H9 (cell line): Measurements from ENCODE around the gene FAM13C. TPM values are rescaled to one million over a fixed set of nuclear protein-coding genes. Genes with fewer than 3 reads are reported as not detected.

Experiments used
- DNase-seq: peaks from one replicate; pipeline ENCODE4 v3.0.0-alpha.2; 2017
- H2AFZ ChIP-seq: one replicate; pipeline ENCODE4 v1.6.1; 2013; ENCODE audit warnings: mild to moderate bottlenecking, low read length, control low read depth, moderate library complexity
- H2AK5ac ChIP-seq: 2 replicates; pipeline ENCODE4 v1.6.1; 2013; ENCODE audit warnings: low read length, control low read depth, mixed read lengths; ENCODE audit not compliant: insufficient read length
- H2BK120ac ChIP-seq: one replicate; pipeline ENCODE4 v1.6.1; 2013; ENCODE audit warnings: low read depth, mild to moderate bottlenecking, low read length, control low read depth, inconsistent platforms; ENCODE audit not compliant: poor library complexity, severe bottlenecking
- H2BK12ac ChIP-seq: 2 replicates; pipeline ENCODE4 v1.6.1; 2013; ENCODE audit warnings: low read length, control low read depth, mixed read lengths, low read depth; ENCODE audit not compliant: insufficient read length
- H2BK15ac ChIP-seq: 2 replicates; pipeline ENCODE4 v1.6.1; 2013; ENCODE audit warnings: low read depth, low read length, control low read depth
- H2BK20ac ChIP-seq: one replicate; pipeline ENCODE4 v1.6.1; 2013; ENCODE audit warnings: low read depth, mild to moderate bottlenecking, low read length, control low read depth, inconsistent platforms; ENCODE audit not compliant: poor library complexity, severe bottlenecking
- H2BK5ac ChIP-seq: 2 replicates; pipeline ENCODE4 v1.6.1; 2013; ENCODE audit warnings: low read length, control low read depth, mixed read lengths; ENCODE audit not compliant: insufficient read length
- H3K14ac ChIP-seq: 2 replicates; pipeline ENCODE4 v1.6.1; 2013; ENCODE audit warnings: low read length, control low read depth; ENCODE audit not compliant: insufficient read depth
- H3K18ac ChIP-seq: 2 replicates; pipeline ENCODE4 v1.6.1; 2013; ENCODE audit warnings: low read depth, mild to moderate bottlenecking, mixed read lengths, low read length, control low read depth; ENCODE audit not compliant: insufficient read length
- H3K23ac ChIP-seq: 2 replicates; pipeline ENCODE4 v1.6.1; 2013; ENCODE audit warnings: low read length, control low read depth, mixed read lengths, low read depth; ENCODE audit not compliant: insufficient read length
- H3K23me2 ChIP-seq: 2 replicates; pipeline ENCODE4 v1.6.1; 2013; ENCODE audit warnings: low read depth, mild to moderate bottlenecking, mixed read lengths, low read length, control low read depth; ENCODE audit not compliant: insufficient read length, poor library complexity, severe bottlenecking
- H3K27ac ChIP-seq: 2 replicates; pipeline ENCODE4 v1.5.1; 2013; ENCODE audit warnings: low read length, control low read depth, mixed read lengths, low read depth; ENCODE audit not compliant: insufficient read length
- H3K27me3 ChIP-seq: 2 replicates; pipeline ENCODE4 v1.6.1; 2013; ENCODE audit warnings: low read length, control low read depth, inconsistent platforms; ENCODE audit not compliant: insufficient read depth
- H3K4ac ChIP-seq: 2 replicates; pipeline ENCODE4 v1.6.1; 2013; ENCODE audit warnings: low read depth, mild to moderate bottlenecking, control low read depth, inconsistent platforms, low read length, moderate library complexity
- H3K4me1 ChIP-seq: 2 replicates; pipeline ENCODE4 v1.6.1; 2013; ENCODE audit warnings: low read length, control low read depth, inconsistent platforms; ENCODE audit not compliant: insufficient read depth
- H3K4me2 ChIP-seq: 2 replicates; pipeline ENCODE4 v1.6.1; 2013; ENCODE audit warnings: low read length, control low read depth, mixed read lengths; ENCODE audit not compliant: insufficient read length, insufficient read depth
- H3K56ac ChIP-seq: 2 replicates; pipeline ENCODE4 v1.6.1; 2013; ENCODE audit warnings: low read depth, mild to moderate bottlenecking, mixed read lengths, low read length, control low read depth; ENCODE audit not compliant: insufficient read length
- H3K79me1 ChIP-seq: 2 replicates; pipeline ENCODE4 v1.6.1; 2013; ENCODE audit warnings: low read depth, mild to moderate bottlenecking, moderate library complexity, low read length, control low read depth, inconsistent platforms; ENCODE audit not compliant: insufficient read depth, poor library complexity, severe bottlenecking
- H3K79me2 ChIP-seq: 2 replicates; pipeline ENCODE4 v1.6.1; 2013; ENCODE audit warnings: low read length, control low read depth, inconsistent platforms; ENCODE audit not compliant: insufficient read depth
- H3K9ac ChIP-seq: 2 replicates; pipeline ENCODE4 v1.6.1; 2013; ENCODE audit warnings: low read length, control low read depth, mixed read lengths; ENCODE audit not compliant: insufficient read length; ENCODE audit errors: extremely low read depth
- H3K9me3 ChIP-seq: one replicate; pipeline ENCODE4 v1.6.1; 2013; ENCODE audit warnings: low read depth, low read length, inconsistent platforms; ENCODE audit not compliant: control insufficient read depth
- H3T11ph ChIP-seq: one replicate; pipeline ENCODE4 v1.6.1; 2013; ENCODE audit warnings: mild to moderate bottlenecking, low read length, control low read depth, inconsistent platforms
- H4K20me1 ChIP-seq: one replicate; pipeline ENCODE4 v1.6.1; 2013; ENCODE audit not compliant: control insufficient read depth, insufficient read length, insufficient read depth
- H4K5ac ChIP-seq: 2 replicates; pipeline ENCODE4 v1.6.1; 2013; ENCODE audit warnings: low read depth, mild to moderate bottlenecking, mixed read lengths, low read length, control low read depth; ENCODE audit not compliant: insufficient read length
- H4K8ac ChIP-seq: replicated peaks from 2 replicates; pipeline ENCODE4 v1.6.1; 2013; ENCODE audit warnings: low read length, control low read depth, mixed read lengths, low read depth; ENCODE audit not compliant: insufficient read length
- H4K91ac ChIP-seq: 2 replicates; pipeline ENCODE4 v1.6.1; 2013; ENCODE audit warnings: low read depth, mild to moderate bottlenecking, moderate library complexity, mixed read lengths, low read length, control low read depth; ENCODE audit not compliant: insufficient read length
- H3K27ac Mint-ChIP-seq, 3 experiments: 2 replicates in 2 of 3; 3 replicates in 1 of 3; pipeline ENCODE4 v1.8.0; 2020 to 2021; ENCODE audit warnings: mixed read lengths in 3 of 3, mild to moderate bottlenecking in 1 of 3, moderate library complexity in 1 of 3
- H3K27me3 Mint-ChIP-seq: 2 replicates; pipeline ENCODE4 v1.8.0; 2021; ENCODE audit warnings: low read depth, mild to moderate bottlenecking, moderate library complexity, mixed read lengths
- H3K36me3 Mint-ChIP-seq, 3 experiments: 2 replicates in 2 of 3; 3 replicates in 1 of 3; pipeline ENCODE4 v1.8.0; 2020 to 2021; ENCODE audit warnings: low read depth in 3 of 3, mixed read lengths in 3 of 3; ENCODE audit not compliant: insufficient read depth in 1 of 3
- H3K4me1 Mint-ChIP-seq, 2 experiments: 2 replicates each; pipeline ENCODE4 v1.8.0; 2020; ENCODE audit warnings: mixed read lengths in 2 of 2
- H3K4me3 Mint-ChIP-seq, 2 experiments: 2 replicates in 1 of 2; 3 replicates in 1 of 2; pipeline ENCODE4 v1.8.0; 2020 to 2021; ENCODE audit warnings: mild to moderate bottlenecking in 2 of 2, mixed read lengths in 2 of 2, moderate library complexity in 1 of 2
- H3K9me3 Mint-ChIP-seq, 2 experiments: 2 replicates in 1 of 2; 3 replicates in 1 of 2; pipeline ENCODE4 v1.8.0; 2020; ENCODE audit warnings: mild to moderate bottlenecking in 2 of 2, mixed read lengths in 2 of 2, moderate library complexity in 1 of 2
- total RNA-seq: library from RNA; stranded (reverse); gene quantifications from 2 replicates; pipeline ENCODE4 v1.2.1, GENCODE V29; 2021
- TF ChIP-seq, protein P1 (sequence below): fragments of 200-600 bp; sonication (generic); conservative IDR thresholded peaks from 3 replicates; pipeline ENCODE4 v1.8.0; 2021; ENCODE audit warnings: antibody characterized with exemption, mild to moderate bottlenecking

The FAM13C gene
- total RNA-seq, 1 experiment from 2014 or later: 0.31 TPM

DNA sequence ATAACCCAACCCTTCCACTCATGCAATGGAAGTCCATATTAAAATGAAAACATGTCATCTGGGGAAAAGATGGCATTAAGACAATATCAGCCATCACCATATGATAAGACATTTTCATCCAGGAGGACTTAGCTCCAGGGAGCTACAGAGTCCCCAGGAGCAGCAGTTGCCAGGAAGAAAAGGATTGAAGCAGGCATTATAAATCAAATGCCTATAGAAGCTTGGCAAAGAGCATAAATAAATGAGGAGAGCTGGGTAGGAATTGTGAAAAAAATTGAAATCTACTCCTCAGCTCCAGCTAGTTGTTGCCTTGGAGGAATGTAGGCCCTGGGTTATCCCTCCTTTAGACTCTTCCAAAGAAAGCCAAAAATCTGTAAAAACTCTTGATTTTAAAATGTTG lies 42.5 kb downstream of the FAM13C start:
- no peaks in the 10 kb centered on the region for H3K4me1 ChIP-seq
- no peak overlapping the region for H3K9ac ChIP-seq
- no peak overlapping the region for H3K14ac ChIP-seq
- H3K36me3 Mint-ChIP-seq: 0 out of 7 replicates have a peak, but pooled peaks cover 0 to 4% (median 0%) of the 10 kb centered on the region in 3 experiments
- H3K27me3 ChIP-seq: no peaks in the 10 kb centered on the region
- H2AK5ac ChIP-seq: no peak overlapping the region
- H3K79me2 ChIP-seq: no peaks in the 10 kb centered on the region
- no peak overlapping the region for H2BK5ac ChIP-seq
- no peak overlapping the region for H3K4me3 Mint-ChIP-seq
- H2BK15ac ChIP-seq: no peak overlapping the region
- H3K56ac ChIP-seq: no peak overlapping the region
- H4K5ac ChIP-seq: no peak overlapping the region
- no peaks in the 10 kb centered on the region for H3K23me2 ChIP-seq
- no peak overlapping the region for H2AFZ ChIP-seq
- no peak overlapping the region for H2BK120ac ChIP-seq
- H2BK12ac ChIP-seq: no peak overlapping the region
- no peak overlapping the region for H3K27ac Mint-ChIP-seq
- H3K18ac ChIP-seq: no peak overlapping the region
- no peak overlapping the region for H3K27ac ChIP-seq
- TF ChIP-seq, protein P1, sequence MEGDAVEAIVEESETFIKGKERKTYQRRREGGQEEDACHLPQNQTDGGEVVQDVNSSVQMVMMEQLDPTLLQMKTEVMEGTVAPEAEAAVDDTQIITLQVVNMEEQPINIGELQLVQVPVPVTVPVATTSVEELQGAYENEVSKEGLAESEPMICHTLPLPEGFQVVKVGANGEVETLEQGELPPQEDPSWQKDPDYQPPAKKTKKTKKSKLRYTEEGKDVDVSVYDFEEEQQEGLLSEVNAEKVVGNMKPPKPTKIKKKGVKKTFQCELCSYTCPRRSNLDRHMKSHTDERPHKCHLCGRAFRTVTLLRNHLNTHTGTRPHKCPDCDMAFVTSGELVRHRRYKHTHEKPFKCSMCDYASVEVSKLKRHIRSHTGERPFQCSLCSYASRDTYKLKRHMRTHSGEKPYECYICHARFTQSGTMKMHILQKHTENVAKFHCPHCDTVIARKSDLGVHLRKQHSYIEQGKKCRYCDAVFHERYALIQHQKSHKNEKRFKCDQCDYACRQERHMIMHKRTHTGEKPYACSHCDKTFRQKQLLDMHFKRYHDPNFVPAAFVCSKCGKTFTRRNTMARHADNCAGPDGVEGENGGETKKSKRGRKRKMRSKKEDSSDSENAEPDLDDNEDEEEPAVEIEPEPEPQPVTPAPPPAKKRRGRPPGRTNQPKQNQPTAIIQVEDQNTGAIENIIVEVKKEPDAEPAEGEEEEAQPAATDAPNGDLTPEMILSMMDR: no peak
- H4K91ac ChIP-seq: no peak overlapping the region
- H3K27me3 Mint-ChIP-seq: no peaks in the 10 kb centered on the region; the same call in 1 of the 2 replicates
- H3K9me3 ChIP-seq: no peaks in the 10 kb centered on the region
- H3K4me2 ChIP-seq: no peak overlapping the region
- H4K20me1 ChIP-seq: no peaks in the 10 kb centered on the region
- no peak overlapping the region for H2BK20ac ChIP-seq
- H3K9me3 Mint-ChIP-seq: peaks cover 1 to 3% of the 10 kb centered on the region in 2 experiments; a peak in 2 of 5 replicates
- peaks cover 0 to 14% of the 10 kb centered on the region in 2 experiments; a peak in 2 of 4 replicates for H3K4me1 Mint-ChIP-seq
- H4K8ac ChIP-seq: no peak overlapping the region
- no peaks in the 10 kb centered on the region for H3K79me1 ChIP-seq
- no peak overlapping the region for H3K4ac ChIP-seq
- DNase-seq: no peak
- no peak overlapping the region for H3T11ph ChIP-seq
- H3K23ac ChIP-seq: no peak overlapping the region
